GM21360 (cell line): ENCODE results near the gene TLK2.
"Not testable (repeated sequence)": the region's sequence is repeated elsewhere in the genome, so short reads cannot be mapped to it uniquely, and the experiment has no call there.

Experiments used
- ATAC-seq: cut with Tn5 transposase; IDR thresholded peaks from one replicate; pipeline ENCODE4 v1.9.1; 2021; ENCODE audit warnings: mild to moderate bottlenecking, moderate library complexity; ENCODE audit not compliant: unreplicated experiment

Gene TLK2

DNA sequence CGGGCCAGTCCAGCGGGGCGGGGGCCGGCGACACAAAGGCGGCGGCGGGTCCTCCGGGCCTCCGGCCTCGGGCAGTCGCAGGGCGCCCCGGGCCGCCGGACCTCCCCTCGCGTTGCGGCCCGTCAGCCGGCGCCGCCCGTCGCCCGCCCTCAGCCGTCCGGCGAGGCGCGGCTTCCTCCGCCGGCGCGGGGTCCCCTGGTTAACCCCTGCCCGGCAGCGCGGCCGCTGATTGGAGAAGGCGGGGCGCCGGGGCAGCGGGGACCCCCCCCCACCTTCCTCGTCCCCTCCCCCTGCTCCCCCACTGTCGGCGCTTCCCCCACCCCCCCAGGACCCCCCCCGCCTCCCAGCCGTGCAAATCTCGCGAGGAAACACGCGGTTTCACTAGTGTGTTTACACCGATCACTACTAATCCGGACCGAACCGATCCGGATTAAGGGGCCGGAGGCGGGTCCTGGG, at the start of gene TLK2:
Gene TLK2 (plus strand): TSS at position 402 of the 456 bp plus-strand sequence. CDS start 2,301 bp downstream, outside the sequence.
- ATAC-seq = peak; percentile 70

DNA sequence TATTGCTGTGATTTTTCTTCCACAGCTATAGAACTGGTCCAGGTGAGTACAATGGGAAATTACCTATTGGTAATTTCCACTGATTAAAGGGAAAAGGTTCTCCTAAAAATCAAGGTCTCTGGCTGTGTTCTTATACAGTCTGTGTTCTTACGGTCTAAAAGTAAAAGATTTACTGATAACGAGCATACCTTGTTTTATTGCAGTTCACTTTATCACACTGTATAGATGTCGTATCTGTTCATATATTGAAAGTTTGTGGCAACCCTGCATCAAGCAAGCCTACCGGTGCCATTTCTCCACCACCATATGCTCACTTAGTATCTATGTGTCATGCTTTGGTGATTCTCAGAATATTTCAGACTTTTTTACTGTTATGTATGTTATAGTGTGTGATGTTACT, 43.4 kb upstream of the TLK2 start:
- ATAC-seq = not testable (repeated sequence)

DNA sequence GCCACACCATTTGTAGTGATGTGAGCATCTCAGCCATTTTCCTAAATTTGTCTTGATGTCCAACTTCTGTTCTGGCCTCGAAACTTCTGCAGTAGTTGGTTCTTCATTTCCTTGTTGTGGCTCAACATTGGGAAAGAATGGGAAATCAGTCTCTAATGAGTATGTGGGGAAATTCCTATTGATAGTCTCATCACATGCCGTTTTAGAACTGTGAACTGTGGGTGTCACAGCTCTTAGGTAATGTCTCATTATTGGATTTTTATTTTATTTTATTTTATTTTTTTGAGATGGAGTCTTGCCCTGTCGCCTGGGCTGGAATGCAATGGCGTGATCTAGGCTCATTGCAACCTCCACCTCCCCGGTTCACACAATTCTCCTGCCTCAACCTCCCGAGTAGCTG, 37.4 kb upstream of the TLK2 start:
- ATAC-seq = not testable (repeated sequence)

DNA sequence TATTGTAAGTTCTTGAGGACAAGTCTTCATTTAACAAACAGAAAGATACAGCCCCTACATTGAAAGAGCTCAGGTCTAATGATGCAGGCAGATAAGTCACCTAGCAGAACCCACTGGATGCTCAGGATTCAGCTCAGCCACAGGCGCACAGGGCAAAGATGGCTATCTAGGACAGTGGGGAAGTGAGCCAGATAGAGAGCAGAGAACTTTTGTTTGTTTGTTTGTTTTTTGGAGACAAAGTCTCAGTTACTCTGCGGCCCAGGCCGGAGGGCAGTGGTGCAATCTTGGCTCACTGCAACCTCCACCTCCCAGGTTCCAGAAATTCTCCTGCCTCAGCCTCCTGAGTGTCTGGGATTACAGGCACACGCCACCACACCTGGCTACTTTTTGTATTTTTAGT, 34.6 kb upstream of the TLK2 start:
- no peak for ATAC-seq

DNA sequence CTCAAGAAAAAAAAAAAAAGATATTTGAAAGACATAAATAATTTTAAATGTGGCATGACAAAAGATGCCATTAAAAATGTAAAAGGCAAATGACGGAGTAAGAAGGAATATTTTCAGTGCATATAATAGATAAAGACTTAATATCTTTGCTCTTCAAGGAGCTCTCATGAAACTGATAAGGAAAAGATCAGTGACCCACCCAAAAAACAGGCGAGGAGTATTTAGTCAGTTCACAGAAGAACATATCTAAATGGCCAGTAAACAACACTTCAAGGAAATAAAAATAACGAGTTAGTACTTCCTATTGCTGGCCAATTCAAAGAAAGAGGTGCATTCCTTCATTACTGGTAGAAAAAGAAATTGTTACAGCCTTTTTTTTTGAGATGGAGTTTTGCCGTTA, 32.8 kb upstream of the TLK2 start:
- not testable (repeated sequence) for ATAC-seq

DNA sequence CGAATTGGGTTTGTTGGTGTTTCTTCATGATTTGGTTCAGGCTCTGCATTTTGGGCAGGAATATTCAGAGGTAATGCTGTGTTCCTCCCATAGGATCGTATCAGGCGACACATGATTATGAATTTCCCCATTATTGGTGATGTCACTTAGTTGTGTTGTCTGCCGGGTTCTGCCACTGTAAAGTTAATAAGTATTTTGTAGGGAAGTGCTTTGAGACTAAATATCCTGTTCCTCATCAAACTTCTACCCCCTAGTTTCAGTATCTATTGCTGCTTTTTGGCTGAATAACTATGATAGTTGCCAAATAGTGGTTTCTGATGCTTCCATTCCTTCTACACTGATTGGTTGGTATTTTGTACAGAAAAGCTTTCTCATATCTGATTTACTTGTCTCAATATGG, 26.4 kb upstream of the TLK2 start:
- not testable (repeated sequence) for ATAC-seq

DNA sequence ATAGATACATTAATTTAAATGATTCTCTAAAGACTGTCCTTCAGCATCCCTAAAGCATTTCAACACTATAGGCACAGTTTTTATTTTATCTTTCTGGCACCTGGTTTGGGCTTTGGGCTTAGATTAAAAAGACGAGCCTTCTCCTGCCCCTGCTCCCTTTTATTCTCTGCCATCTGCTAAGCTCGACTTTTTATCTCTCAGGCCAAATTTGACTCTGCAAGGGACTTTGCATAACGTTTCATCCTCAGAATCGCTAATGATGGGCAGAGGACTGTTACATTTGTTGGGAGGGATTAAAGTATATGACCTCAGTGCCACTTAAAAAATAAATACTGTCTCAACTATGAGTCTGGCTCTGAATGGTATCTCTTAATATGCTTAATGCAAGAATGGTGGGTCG, 25.6 kb upstream of the TLK2 start:
- ATAC-seq = not testable (repeated sequence)

DNA sequence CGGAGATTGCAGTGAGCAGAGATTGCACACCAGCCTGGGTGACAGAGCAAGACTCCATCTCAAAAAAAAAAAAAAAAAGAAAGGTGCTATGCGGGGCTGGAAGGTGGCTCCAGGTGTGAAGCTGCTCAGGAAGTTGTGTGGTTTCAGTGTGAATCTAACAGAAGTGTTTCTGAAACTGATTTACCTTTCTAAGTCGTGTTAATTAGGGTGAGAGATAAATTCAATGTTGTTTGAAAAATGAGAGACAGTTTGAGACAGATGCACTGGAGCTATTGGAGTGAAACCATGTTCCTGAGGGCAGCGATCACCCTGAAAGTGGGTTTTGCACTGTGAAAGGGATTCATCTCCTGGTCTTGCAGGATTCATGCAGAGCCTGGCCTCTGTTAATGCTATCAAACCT, 25.0 kb upstream of the TLK2 start:
- ATAC-seq = peak; percentile 23

DNA sequence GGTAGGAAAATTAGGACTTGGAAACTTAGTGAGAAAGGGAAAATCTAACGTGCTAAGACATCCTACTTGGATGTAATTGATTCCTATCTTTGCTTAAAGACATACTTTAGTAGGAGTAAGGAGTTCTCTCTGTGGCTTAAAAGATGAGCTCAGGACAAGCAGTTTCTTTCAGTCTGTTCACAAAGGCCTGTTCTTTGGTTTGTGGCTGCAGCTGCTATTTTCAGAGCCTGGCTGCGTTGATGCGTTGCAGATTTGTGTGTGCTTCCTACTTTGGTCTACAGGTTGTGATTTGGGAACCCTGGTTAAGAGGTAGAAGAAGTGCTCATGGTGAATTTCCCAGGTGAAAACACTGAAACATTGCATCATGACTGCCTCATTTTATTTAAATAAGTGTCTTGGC, 24.5 kb upstream of the TLK2 start:
- peak; percentile 45 for ATAC-seq

DNA sequence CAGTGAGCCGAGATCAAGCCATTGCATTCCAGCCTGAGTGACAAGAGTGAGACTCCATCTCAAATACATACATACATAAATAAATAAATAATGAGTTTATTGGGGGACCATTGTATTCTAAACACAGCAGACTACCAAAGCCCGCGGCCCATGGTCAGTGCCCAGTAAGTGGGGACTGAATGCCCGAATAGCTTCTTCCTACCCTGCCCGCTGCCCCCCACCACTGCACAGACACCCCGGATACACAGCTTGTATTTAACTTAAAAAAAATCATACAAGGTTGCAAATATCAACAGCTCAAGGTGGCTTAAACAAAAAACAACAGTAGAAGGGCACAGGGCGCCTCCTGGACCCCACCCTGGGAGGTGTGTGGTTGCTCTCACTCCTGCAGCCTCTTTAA, 22.6 kb upstream of the TLK2 start:
- no peak for ATAC-seq

DNA sequence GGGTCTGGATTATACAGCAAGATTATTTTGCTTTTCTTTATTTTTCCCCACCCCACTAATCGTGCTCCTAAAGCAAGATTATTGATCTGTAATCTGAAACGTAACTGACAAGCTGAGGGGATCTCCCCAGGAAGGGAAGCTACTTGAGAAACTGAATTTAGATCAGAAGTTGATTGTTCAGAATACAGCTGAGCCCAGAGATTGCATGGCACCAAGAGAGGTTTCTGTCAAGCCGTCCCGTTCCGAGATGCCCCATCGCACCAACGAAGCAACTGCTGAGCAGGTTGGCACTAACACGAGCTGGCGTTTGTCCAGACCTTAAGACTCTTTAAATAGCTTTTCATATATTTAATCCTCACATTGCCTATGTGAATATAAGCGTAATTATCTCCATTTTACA, 20.1 kb upstream of the TLK2 start:
- ATAC-seq = not testable (repeated sequence)

DNA sequence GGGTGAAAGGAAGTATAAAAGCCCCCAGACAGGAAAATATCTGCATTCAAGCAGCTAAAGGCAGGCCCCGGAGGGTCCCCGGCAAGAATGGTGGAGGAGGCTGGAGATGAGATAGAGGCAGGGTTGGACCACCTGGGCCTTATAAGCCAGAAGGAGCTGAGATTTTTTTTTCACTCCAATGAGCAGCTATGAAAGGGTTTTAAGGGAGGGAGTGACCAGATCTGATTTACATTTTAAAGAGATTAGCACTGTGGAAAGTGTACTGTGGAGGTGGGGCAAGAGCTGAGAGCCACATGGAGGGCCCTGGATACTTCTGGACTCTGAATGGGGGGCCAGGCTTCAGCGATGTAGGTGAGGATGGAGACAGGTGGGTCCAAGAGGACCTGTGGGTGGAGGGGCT, 14.2 kb upstream of the TLK2 start:
- ATAC-seq = not testable (repeated sequence)

DNA sequence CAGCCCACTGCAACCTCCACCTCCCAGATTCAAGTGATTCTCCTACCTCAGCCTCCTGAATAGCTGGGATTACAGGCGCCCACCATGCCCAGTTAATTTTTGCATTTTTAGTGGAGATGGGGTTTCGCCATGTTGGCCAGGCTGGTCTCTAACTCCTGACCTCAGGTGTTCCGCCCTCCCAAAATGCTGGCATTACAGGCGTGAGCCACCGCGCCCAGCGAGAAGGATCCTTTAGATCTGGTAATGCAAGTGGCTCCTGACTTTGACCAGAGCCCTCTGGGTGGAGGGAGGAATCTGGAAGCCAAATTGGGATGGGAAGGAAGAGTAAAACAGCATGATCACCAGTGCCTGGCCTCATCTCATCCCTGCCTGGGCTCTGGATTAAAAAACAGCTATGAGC, 13.4 kb upstream of the TLK2 start:
- ATAC-seq = not testable (repeated sequence)

DNA sequence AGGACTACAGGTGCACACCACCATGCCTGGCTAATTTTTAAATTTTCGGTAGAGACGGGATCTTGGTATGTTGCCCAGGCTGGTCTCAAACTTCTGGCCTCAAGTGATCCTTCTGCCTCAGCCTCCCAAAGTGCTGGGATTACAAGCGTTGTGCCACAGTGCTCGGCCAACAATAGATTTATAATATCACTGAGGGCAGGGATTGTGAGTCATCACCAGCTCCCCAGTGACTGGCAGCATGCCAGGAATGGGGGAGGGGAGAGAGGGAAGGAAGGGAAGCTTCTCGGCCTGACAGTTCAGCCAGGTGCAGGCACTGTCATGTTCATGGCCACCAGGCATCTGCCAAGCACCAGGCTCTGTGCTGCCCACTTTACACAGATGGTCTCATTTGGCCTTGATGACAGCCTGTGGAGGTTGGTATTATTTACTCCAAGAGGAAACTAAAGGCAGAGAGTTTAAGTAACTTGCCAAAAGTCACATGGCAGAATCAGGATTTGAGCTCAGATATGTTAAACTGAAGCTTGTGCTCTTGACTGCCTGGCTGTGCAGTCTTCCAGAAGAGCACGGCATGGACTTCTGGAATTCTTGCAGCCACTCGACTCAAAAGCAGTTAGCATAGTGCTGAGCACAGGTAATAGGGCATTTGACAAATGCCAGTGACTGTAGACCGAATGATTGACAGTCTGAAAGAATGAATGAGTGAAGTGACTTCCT, 7.8 kb upstream of the TLK2 start:
- not testable (repeated sequence) for ATAC-seq

DNA sequence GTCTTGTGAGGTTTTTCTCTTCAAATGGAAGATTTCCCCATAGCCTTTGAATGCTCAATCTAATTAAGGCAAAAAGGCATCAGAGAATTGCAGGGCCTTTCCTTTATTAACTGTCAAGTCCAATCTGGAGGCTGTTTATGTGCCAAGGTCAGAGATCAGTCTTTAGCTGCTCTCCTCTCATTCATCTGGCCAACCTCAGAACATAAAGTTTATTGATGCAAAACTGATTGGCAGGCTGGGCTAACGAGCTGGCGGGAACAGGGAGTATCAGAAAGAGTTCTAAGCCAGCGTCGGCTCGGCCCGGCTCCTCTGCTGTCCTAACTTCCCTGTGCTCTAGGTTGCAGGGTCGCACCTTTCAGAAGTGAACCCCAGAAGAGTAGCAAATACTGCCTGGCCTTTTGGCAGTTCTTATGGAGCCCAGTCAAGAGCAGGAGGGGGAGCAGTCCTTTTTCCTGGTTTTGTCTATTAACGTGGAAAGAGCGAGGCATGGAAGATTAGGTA, 7.2 kb upstream of the TLK2 start:
- not testable (repeated sequence) for ATAC-seq

DNA sequence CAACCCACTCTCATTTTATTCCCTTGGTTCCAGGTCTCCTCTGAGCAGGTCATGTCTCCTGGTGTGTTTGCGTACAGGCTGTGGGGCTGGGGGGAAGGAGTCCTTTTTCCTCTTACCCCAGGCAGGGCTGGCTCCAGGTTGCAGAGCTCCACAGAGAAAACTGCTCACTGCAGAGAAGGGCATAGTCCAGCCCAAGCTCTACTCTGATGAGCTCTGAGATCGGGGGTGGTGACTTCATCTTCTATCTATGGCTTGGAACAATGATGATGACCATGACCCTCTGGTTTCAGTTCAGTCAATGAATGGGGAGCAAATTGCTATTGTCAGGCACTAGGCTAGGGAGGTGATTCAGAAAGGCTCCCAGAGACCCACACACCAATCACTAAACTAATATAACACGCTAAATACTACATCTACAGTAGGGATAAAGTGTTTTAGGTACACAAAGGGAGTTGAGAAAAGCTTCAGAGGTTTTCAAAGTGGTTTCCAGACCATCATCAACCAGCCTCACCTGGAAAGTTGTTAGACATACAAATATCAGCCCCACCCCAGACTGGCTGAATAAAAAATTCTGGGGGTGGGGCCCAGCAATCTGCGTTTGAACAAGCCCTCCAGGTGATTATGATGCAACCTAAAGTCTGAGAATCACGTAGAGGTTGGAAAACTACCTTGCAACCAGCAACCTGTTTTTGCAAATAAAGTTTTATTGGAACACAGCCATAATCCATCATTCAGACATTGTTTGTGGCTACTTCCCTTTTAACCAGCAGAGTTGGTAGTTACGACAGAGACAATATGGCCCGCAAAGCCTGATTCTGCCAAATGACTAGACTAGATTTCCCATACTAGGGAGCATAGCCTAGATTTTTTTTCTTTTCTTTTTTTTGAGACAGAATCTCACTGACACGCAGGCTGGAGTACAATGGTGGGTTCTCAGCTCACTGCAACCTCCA, 5.3 kb upstream of the TLK2 start:
- ATAC-seq = not testable (repeated sequence)

DNA sequence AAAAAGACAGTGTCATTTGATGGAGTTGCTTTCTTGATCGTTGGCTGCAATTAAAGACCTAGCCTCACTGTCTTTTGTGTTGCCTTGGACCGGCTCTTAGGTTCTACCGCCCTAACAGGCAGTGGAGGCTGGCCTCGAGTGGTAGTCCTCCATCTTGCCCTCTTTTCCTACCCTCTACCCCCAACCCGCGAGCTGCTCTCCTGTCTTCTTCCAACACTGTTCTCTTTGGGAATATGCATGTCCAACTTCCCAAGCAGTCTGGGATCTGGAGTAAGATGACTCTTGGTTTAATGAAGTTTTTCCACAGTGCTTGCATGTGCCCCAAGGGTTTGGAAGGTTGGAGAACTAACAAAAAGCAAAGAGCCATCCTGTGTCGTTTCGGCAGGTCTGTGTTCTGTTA, 1.5 kb upstream of the TLK2 start:
- ATAC-seq = not testable (repeated sequence)

DNA sequence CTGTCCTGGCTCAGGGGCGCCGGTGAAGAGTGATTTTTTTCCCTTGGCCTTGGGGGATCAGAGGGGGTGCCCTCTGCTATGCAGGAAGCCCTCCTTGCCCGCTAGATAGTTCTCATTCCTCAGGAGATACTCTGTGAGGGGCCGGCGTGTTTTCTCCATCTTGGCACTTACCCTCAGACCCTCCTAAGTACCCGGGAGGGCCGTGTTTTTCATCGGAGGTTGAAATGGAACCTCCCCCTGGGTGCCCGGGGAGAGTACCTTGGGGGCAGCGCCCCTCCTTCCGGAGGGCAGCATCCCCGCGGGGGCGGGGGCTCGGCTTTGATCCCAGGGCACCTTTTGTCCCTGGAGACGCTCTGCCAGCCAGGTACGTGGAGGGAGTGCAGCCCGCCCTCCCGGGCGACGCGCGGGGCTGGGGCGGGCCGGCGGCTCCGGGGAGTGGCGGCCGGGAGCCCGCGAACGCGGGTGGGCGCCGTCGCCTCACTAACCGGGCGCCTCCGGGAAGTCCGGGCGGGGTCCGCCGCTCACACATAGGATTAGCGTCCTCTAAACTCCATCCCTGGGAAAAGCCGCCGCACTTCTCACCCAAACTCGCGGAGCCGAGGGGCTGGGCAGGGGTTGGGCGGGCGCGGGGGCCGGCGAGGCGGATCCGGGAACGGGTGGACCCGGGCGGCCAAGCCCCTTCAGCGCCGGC, 762 bp upstream of the TLK2 start:
- peak; percentile 21 for ATAC-seq

DNA sequence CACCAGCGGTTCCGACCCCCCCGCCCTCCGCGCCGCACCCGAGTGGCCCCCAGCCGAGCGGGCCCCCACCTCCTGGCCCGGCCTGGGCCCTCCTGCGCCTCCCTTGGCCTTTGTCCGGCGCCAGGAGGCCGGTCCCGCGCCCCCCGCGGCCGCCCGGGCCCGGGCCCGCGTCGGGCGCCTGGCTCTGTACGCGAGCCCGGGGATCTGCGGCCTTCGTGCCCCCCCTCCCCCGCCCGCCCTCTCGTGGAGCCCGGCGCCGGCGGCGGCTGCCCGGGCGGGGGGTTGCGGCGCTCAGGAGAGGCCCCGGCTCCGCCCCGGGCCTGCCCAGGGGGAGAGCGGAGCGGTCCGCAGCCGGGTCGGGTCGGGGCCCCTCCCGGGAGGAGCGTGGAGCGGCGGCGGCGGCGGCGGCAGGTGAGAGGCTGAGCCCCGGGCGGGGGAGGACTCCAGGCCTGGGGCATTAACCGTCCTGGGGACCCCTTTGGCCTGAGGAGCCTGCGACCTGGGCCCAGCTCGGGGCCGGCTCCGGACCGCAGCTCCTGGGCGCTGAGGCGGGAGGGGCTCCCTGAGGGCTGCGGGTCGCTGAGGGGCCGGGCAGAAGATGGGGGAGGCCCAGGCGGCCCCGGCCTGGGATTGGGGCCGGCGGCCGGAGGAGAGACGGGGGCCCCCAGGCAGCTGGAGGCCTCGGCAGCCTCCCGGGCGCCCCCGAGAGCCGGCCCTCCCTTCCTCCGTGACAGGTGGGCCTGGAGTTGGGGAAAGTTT, 434 bp downstream of the TLK2 start:
- ATAC-seq = peak; percentile 36

DNA sequence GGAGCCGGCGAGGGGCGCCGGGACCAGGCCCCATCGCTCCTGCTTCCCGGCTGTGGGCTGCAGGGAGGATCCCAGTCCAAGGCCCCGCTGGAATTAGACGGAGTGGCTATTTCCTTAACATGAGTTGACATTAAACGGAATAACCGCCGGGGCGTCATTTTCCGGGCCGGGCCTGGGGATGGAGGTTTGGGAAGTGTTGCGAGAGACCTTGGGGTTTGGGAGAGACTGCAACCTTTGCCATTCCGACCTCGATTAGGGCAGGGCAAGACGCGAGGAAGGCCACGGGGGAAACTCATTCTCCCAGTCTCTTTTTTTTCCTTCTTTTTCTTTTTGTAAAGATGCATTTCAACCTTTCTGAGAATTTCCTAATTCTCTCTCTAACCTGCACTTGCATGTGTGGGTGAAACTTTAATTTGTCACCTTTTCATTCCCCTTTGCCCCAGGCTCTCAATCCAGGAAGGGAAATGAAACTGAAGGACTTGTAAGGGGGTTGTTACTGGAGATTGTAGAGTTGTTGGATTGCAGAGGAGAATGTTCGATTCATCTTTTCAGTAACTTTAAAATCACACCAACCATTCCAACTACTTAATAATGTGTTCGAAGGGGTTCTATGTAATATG, 1.1 kb downstream of the TLK2 start:
- ATAC-seq = not testable (repeated sequence)
